ENCODE results near the gene PHOSPHO1.

Gene PHOSPHO1

GRCh38 chr17:49217651-49218413, 12.8 kb downstream of the PHOSPHO1 start:
- peak; percentile 40 for DNase-seq

- DNase-seq, result no peak
These were observed 13.5 kb downstream of the PHOSPHO1 start for GRCh38 chr17:49216953-49217650.

- no peak for DNase-seq
These were observed 14.1 kb downstream of the PHOSPHO1 start for GRCh38 chr17:49216482-49216881.

GRCh38 chr17:49214676-49215360, 15.8 kb downstream of the PHOSPHO1 start:
- DNase-seq, result no peak

GRCh38 chr17:49213847-49214246, 16.7 kb downstream of the PHOSPHO1 start:
- no peak for DNase-seq

- DNase-seq, result no peak
These were observed 17.2 kb downstream of the PHOSPHO1 start for GRCh38 chr17:49213399-49213798.

GRCh38 chr17:49210158-49211029, 20.2 kb downstream of the PHOSPHO1 start, which contains the start of the genes ABI3 and GNGT2:
ABI3 (plus strand) TSS chr17:49210707; CDS start chr17:49210725, 18 bp downstream.
GNGT2 (minus strand) TSS chr17:49210574; CDS start chr17:49207422, 3,152 bp downstream.
- peak; percentile 25 for DNase-seq

GRCh38 chr17:49209061-49209571, 21.5 kb downstream of the PHOSPHO1 start:
- DNase-seq, result no peak

GRCh38 chr17:49204516-49204915, 26.1 kb downstream of the PHOSPHO1 start:
- DNase-seq, result no peak

GRCh38 chr17:49203796-49204195, 26.8 kb downstream of the PHOSPHO1 start:
- no peak for DNase-seq

- DNase-seq, result no peak
These were observed 29.1 kb downstream of the PHOSPHO1 start for GRCh38 chr17:49201481-49201927.

GRCh38 chr17:49200423-49201083, 30.0 kb downstream of the PHOSPHO1 start:
- no peak for DNase-seq

GRCh38 chr17:49198211-49198610, 32.4 kb downstream of the PHOSPHO1 start:
- no peak for DNase-seq

GRCh38 chr17:49197346-49197998, 33.1 kb downstream of the PHOSPHO1 start:
- DNase-seq, result no peak

- no peak for DNase-seq
These were observed 34.1 kb downstream of the PHOSPHO1 start for GRCh38 chr17:49196520-49196919.

- DNase-seq, result no peak
These were observed 34.8 kb downstream of the PHOSPHO1 start for GRCh38 chr17:49195751-49196150.

- no peak for DNase-seq
These were observed 36.3 kb downstream of the PHOSPHO1 start for GRCh38 chr17:49194297-49194607.

GRCh38 chr17:49193513-49194296, 36.9 kb downstream of the PHOSPHO1 start:
- DNase-seq, result no peak

GRCh38 chr17:49191917-49192741, 38.5 kb downstream of the PHOSPHO1 start:
- DNase-seq, result peak; percentile 95

All from KG1 (cell line).